Ishikawa (cell line): ENCODE measurements around the gene AATF.

ENCODE experiments used
- CEBPB ChIP-seq: IDR thresholded peaks from 2 replicates; pipeline ENCODE4 v1.6.1; 2012
- CREB1 ChIP-seq: IDR thresholded peaks from 2 replicates; pipeline ENCODE4 v1.6.1; 2012; ENCODE audit warnings: low read depth
- EGR1 ChIP-seq: IDR thresholded peaks from 2 replicates; pipeline ENCODE4 v1.6.1; 2012
- EP300 ChIP-seq: IDR thresholded peaks from 2 replicates; pipeline ENCODE4 v1.6.1; 2012; ENCODE audit warnings: borderline replicate concordance
- FOXM1 ChIP-seq: IDR thresholded peaks from 2 replicates; pipeline ENCODE4 v1.6.1; 2012; ENCODE audit warnings: low read depth, borderline replicate concordance
- NFIC ChIP-seq: IDR thresholded peaks from 2 replicates; pipeline ENCODE4 v1.6.1; 2012
- RAD21 ChIP-seq: IDR thresholded peaks from 2 replicates; pipeline ENCODE4 v1.6.1; 2012; ENCODE audit warnings: low read depth
- TAF1 ChIP-seq: IDR thresholded peaks from 2 replicates; pipeline ENCODE4 v1.6.1; 2012; ENCODE audit warnings: low read depth, mild to moderate bottlenecking
- TCF12 ChIP-seq: IDR thresholded peaks from 2 replicates; pipeline ENCODE4 v1.6.1; 2012; ENCODE audit warnings: low read depth
- TEAD4 ChIP-seq: IDR thresholded peaks from 2 replicates; pipeline ENCODE4 v1.6.1; 2012
- YY1 ChIP-seq: IDR thresholded peaks from 2 replicates; pipeline ENCODE4 v1.6.1; 2012; ENCODE audit warnings: low read depth
- ZBTB7A ChIP-seq: IDR thresholded peaks from 2 replicates; pipeline ENCODE4 v1.6.1; 2012; ENCODE audit warnings: low read depth
- TF ChIP-seq, protein P1 (sequence below): IDR thresholded peaks from 2 replicates; pipeline ENCODE4 v1.6.1; 2012
- TF ChIP-seq, protein P2 (sequence below): IDR thresholded peaks from 2 replicates; pipeline ENCODE4 v1.6.1; 2012
- TF ChIP-seq, protein P3 (sequence below): IDR thresholded peaks from 2 replicates; pipeline ENCODE4 v1.6.1; 2012; ENCODE audit warnings: low read depth, mild to moderate bottlenecking

AATF gene

DNA sequence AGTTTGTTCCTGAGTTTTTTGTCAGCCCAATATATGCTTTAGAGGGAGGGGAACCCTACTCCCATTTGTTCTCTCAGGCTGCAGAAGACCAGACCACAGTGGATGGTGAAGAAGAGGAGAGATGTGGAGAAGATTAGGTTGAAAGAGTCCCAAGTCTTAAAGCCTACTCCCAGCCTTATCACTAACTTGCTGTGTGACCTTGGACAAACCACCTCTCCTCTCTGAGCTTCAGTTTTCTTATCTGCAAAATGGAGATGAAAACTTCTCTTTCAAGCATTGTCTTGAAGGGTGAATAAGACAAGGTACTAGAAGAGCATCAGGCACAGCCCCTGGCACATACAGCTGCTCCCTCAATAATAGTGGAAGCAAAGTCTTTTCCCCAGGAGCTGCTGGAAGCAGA lies 26.6 kb upstream of the AATF start:
- TF ChIP-seq YY1, result no peak
- no peak for TF ChIP-seq CREB1
- TF ChIP-seq EP300, result no peak
- no peak for TF ChIP-seq FOXM1
- TF ChIP-seq, protein P1, sequence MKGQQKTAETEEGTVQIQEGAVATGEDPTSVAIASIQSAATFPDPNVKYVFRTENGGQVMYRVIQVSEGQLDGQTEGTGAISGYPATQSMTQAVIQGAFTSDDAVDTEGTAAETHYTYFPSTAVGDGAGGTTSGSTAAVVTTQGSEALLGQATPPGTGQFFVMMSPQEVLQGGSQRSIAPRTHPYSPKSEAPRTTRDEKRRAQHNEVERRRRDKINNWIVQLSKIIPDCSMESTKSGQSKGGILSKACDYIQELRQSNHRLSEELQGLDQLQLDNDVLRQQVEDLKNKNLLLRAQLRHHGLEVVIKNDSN, result no peak
- no peak for TF ChIP-seq TEAD4
- no peak for TF ChIP-seq ZBTB7A
- TF ChIP-seq EGR1, result no peak
- TF ChIP-seq, protein P2, sequence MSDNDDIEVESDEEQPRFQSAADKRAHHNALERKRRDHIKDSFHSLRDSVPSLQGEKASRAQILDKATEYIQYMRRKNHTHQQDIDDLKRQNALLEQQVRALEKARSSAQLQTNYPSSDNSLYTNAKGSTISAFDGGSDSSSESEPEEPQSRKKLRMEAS, result no peak
- no peak for TF ChIP-seq TCF12

DNA sequence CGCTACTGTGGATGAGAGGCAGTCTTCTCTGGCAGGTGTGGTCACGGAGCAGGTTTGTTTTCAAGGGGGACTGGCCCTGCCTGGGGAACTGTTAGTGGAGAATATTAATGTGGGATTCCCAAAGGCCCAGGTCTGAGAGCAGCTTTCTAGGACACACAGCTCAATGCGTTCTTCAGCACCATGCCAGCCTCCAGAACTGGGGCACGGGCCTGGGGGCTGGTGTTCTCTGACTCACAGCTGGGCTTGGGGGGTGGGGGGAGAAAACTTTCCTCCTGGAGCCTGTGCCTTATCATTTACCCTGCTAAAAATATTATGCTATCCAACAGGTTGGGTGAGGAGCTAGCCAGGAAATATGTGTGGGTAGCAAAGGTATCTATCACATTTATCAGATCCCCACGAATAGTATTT lies 24.9 kb upstream of the AATF start:
- TF ChIP-seq EGR1 (no peak), TCF12 (no peak), CEBPB (no peak), NFIC (no peak), ZBTB7A (no peak), TEAD4 (no peak), YY1 (no peak), FOXM1 (no peak), EP300 (no peak), TAF1 (no peak), RAD21 (no peak), CREB1 (no peak)
- TF ChIP-seq, protein P2, result no peak
- TF ChIP-seq, protein P1, result no peak
- TF ChIP-seq, protein P3, sequence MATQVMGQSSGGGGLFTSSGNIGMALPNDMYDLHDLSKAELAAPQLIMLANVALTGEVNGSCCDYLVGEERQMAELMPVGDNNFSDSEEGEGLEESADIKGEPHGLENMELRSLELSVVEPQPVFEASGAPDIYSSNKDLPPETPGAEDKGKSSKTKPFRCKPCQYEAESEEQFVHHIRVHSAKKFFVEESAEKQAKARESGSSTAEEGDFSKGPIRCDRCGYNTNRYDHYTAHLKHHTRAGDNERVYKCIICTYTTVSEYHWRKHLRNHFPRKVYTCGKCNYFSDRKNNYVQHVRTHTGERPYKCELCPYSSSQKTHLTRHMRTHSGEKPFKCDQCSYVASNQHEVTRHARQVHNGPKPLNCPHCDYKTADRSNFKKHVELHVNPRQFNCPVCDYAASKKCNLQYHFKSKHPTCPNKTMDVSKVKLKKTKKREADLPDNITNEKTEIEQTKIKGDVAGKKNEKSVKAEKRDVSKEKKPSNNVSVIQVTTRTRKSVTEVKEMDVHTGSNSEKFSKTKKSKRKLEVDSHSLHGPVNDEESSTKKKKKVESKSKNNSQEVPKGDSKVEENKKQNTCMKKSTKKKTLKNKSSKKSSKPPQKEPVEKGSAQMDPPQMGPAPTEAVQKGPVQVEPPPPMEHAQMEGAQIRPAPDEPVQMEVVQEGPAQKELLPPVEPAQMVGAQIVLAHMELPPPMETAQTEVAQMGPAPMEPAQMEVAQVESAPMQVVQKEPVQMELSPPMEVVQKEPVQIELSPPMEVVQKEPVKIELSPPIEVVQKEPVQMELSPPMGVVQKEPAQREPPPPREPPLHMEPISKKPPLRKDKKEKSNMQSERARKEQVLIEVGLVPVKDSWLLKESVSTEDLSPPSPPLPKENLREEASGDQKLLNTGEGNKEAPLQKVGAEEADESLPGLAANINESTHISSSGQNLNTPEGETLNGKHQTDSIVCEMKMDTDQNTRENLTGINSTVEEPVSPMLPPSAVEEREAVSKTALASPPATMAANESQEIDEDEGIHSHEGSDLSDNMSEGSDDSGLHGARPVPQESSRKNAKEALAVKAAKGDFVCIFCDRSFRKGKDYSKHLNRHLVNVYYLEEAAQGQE, result no peak

DNA sequence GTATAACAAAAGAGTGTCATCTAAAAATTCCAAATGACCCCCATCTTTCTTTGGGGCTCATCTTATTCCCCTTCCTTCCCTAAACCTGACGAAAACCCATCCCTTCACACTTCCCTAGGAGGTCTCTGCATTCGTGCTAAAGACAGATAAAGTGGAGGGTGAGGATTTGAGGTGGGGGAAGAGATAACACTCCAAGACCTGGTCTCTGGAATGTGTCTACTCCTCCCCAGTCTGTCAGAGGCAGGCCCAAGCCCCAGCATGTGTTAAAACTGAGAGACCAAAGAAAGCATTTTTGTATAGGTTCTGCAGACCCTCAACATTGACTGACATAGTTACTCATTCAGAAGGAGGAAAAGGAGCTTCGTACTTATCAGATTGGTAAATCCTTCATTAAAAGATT lies 22.5 kb upstream of the AATF start:
- TF ChIP-seq, protein P2, result no peak
- TF ChIP-seq CEBPB (no peak), TEAD4 (no peak), TCF12 (no peak), EP300 (no peak), YY1 (no peak), FOXM1 (no peak), NFIC (no peak), RAD21 (no peak), TAF1 (no peak), EGR1 (no peak)

DNA sequence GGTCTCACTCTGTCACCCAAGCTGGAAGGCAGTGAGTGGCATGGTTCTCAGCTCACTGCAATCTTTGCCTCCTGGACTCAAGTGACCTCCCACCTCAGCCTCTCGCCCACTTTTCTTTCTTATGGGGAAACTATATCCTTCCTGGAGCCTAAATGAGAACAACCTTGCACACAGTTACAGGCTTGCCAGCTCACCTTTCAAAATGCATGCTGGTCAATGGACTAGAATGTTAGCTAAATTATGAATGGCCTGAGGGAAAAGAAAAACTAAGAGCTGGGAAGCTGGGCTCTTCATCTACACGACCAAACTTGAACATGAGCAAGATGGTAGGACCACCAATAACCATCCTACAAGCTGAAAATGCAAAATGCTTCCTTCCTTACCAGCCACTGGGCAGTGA lies 22.1 kb upstream of the AATF start:
- TF ChIP-seq, protein P3, result no peak
- TF ChIP-seq EP300, result no peak

DNA sequence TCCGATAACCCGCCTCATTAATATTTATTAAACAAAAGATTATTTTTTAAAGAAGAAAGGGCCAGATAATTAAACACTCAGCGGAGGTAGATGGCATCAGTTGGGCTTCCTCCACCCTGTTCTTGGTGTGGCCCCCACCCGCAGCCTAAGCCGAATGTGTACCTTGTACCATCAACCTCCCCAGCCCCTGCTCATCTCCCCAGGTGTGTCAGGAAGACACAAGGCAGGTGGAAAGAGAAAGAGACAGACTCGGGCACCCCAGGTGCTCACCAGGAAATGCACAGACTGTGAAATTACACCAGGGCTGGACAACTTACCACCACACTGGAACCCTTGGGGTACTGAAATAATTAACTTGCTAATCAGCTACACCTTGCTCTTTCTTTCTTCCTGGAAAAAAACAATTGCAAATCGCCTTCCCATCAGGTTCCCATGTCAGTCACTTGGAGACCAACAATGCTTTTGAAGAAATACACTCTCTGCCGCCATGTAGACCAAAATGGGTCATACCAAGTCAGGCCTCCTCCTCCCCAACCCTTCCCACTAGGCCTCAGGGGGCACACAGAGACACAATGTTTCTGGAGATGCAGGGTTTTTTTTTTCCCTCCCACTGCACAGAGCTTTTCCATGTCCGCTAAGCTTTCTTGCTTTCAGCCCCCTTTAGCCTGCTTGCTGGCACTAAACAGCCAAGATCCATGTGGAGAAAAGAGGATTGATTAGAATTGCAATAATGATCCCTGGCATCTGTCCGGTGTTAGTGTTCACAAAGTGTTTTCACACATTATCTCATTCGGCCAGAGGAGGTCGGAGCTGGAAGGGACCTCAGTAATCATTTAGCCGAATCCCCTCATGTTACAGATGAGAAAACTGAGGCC lies 20.0 kb upstream of the AATF start:
- TF ChIP-seq EP300 (no peak), TAF1 (no peak), ZBTB7A (no peak), CREB1 (no peak), RAD21 (no peak), NFIC (no peak), TCF12 (no peak), FOXM1 (no peak), YY1 (no peak), CEBPB (no peak), EGR1 (no peak), TEAD4 (no peak)
- TF ChIP-seq, protein P2, result no peak
- TF ChIP-seq, protein P3, result no peak
- TF ChIP-seq, protein P1, result no peak
